ENCODE measurements around the gene ADIG. TPM values are rescaled to one million over a fixed set of nuclear protein-coding genes. Genes with fewer than 3 reads are reported as not detected.

Gene ADIG
- total and polyA plus RNA-seq, 7 experiments from 2014 or later: 0.65 TPM; not detected in 6

GRCh38 chr20:38617011-38617829 is 36.2 kb downstream of the ADIG start:
- H3K4me3 Mint-ChIP-seq: no peak overlapping the region
- H3K27ac Mint-ChIP-seq: peak overlapping the region in 1 of 9 donors; percentile 56
- CTCF ChIA-PET: no interaction called here
- peaks cover 20 to 55% (median 27%) of the 10 kb centered on the region in 5 donors for H3K27me3 Mint-ChIP-seq
- Histone ChIP-seq H3K27ac (ENCODE audit: low read depth, low read length) (no peak overlapping the region), H3K4me1 (ENCODE audit: control insufficient read depth in 2 of 2, insufficient read depth in 2 of 2, low read length in 2 of 2) (no peaks in the 10 kb centered on the region), H3K4me3 (ENCODE audit: low read length) (no peak overlapping the region), H3K27me3 (ENCODE audit: control insufficient read depth in 2 of 2, insufficient read depth in 2 of 2, low read length in 2 of 2) (no peaks in the 10 kb centered on the region), H3K9me3 (ENCODE audit: control insufficient read depth in 2 of 3, low read length in 3 of 3) (no peaks in the 10 kb centered on the region), H3K36me3 (ENCODE audit: control insufficient read depth in 2 of 3, insufficient read depth in 3 of 3, low read length in 3 of 3) (no peaks in the 10 kb centered on the region)
- ATAC-seq (no peak), DNase-seq (no peak)
- POLR2A ChIA-PET: interaction anchor here (0.6 kb wide), 1 partner anchor 148 kb away, joined by 3 read pairs; no protein-coding TSS in a partner anchor
- H3K4me1 Mint-ChIP-seq: no peaks in the 10 kb centered on the region
- no peaks in the 10 kb centered on the region for H3K36me3 Mint-ChIP-seq
- H3K9me3 Mint-ChIP-seq: no peaks in the 10 kb centered on the region
- intact Hi-C loops (cut with micrococcal nuclease): no loop called here

GRCh38 chr20:38617830-38618196 is 36.8 kb downstream of the ADIG start:
- H3K4me1 ChIP-seq (ENCODE audit: control insufficient read depth in 2 of 2, insufficient read depth in 2 of 2, low read length in 2 of 2): no peaks in the 10 kb centered on the region
- Mint-ChIP-seq H3K9me3 (no peaks in the 10 kb centered on the region), H3K36me3 (no peaks in the 10 kb centered on the region), H3K4me1 (no peaks in the 10 kb centered on the region), H3K27me3 (peaks cover 17 to 49% (median 22%) of the 10 kb centered on the region in 5 donors), H3K27ac (no peak overlapping the region), H3K4me3 (no peak overlapping the region)
- DNase-seq (no peak), ATAC-seq (no peak)
- intact Hi-C loops (cut with micrococcal nuclease): no loop called here
- H3K4me3 ChIP-seq (ENCODE audit: low read length): no peak overlapping the region
- CTCF ChIA-PET: no interaction called here
- no peaks in the 10 kb centered on the region for H3K27me3 ChIP-seq (ENCODE audit: control insufficient read depth in 2 of 2, insufficient read depth in 2 of 2, low read length in 2 of 2)
- H3K9me3 ChIP-seq (ENCODE audit: control insufficient read depth in 2 of 3, low read length in 3 of 3): no peaks in the 10 kb centered on the region
- H3K27ac ChIP-seq (ENCODE audit: low read depth, low read length): no peak overlapping the region
- no peaks in the 10 kb centered on the region for H3K36me3 ChIP-seq (ENCODE audit: control insufficient read depth in 2 of 3, insufficient read depth in 3 of 3, low read length in 3 of 3)
- POLR2A ChIA-PET: interaction anchor here (0.6 kb wide), 1 partner anchor 149 kb away, joined by 3 read pairs; no protein-coding TSS in a partner anchor

GRCh38 chr20:38620441-38620840 is 39.4 kb downstream of the ADIG start:
- Histone ChIP-seq H3K27me3 (ENCODE audit: control insufficient read depth in 2 of 2, insufficient read depth in 2 of 2, low read length in 2 of 2) (no peaks in the 10 kb centered on the region), H3K36me3 (ENCODE audit: control insufficient read depth in 2 of 3, insufficient read depth in 3 of 3, low read length in 3 of 3) (no peaks in the 10 kb centered on the region), H3K4me1 (ENCODE audit: control insufficient read depth in 2 of 2, insufficient read depth in 2 of 2, low read length in 2 of 2) (no peaks in the 10 kb centered on the region), H3K27ac (ENCODE audit: low read depth, low read length) (no peak overlapping the region), H3K9me3 (ENCODE audit: control insufficient read depth in 2 of 3, low read length in 3 of 3) (no peaks in the 10 kb centered on the region), H3K4me3 (ENCODE audit: low read length) (no peak overlapping the region)
- Mint-ChIP-seq H3K27ac (no peak overlapping the region), H3K4me3 (no peak overlapping the region), H3K4me1 (no peaks in the 10 kb centered on the region), H3K36me3 (peaks cover 0 to 4% (median 0%) of the 10 kb centered on the region in 5 donors), H3K27me3 (peaks cover 18 to 34% (median 21%) of the 10 kb centered on the region in 5 donors), H3K9me3 (peaks cover 0 to 12% (median 0%) of the 10 kb centered on the region in 11 donors)
- CTCF ChIA-PET: no interaction called here
- no peak for ATAC-seq
- intact Hi-C loops (cut with micrococcal nuclease): no loop called here
- DNase-seq: no peak
- POLR2A ChIA-PET: no interaction called here

- DNase-seq (no peak), ATAC-seq (no peak)
- Histone ChIP-seq H3K9me3 (ENCODE audit: control insufficient read depth in 2 of 3, low read length in 3 of 3) (no peaks in the 10 kb centered on the region), H3K4me3 (ENCODE audit: low read length) (no peak overlapping the region), H3K27ac (ENCODE audit: low read depth, low read length) (no peak overlapping the region), H3K27me3 (ENCODE audit: control insufficient read depth in 2 of 2, insufficient read depth in 2 of 2, low read length in 2 of 2) (no peaks in the 10 kb centered on the region), H3K36me3 (ENCODE audit: control insufficient read depth in 2 of 3, insufficient read depth in 3 of 3, low read length in 3 of 3) (no peaks in the 10 kb centered on the region), H3K4me1 (ENCODE audit: control insufficient read depth in 2 of 2, insufficient read depth in 2 of 2, low read length in 2 of 2) (no peaks in the 10 kb centered on the region)
- Mint-ChIP-seq H3K27ac (no peak overlapping the region), H3K9me3 (peaks cover 0 to 12% (median 0%) of the 10 kb centered on the region in 11 donors), H3K36me3 (peaks cover 0 to 4% (median 0%) of the 10 kb centered on the region in 5 donors), H3K4me1 (no peaks in the 10 kb centered on the region), H3K4me3 (no peak overlapping the region), H3K27me3 (peaks cover 7 to 18% (median 14%) of the 10 kb centered on the region in 5 donors)
- CTCF ChIA-PET: no interaction called here
- POLR2A ChIA-PET: no interaction called here
- intact Hi-C loops (cut with micrococcal nuclease): no loop called here
These were observed 42.1 kb downstream of the ADIG start for GRCh38 chr20:38623061-38623460.

- Mint-ChIP-seq H3K9me3 (peaks cover 0 to 12% (median 0%) of the 10 kb centered on the region in 11 donors), H3K27ac (no peak overlapping the region), H3K36me3 (peaks cover 0 to 4% (median 0%) of the 10 kb centered on the region in 5 donors), H3K4me1 (no peaks in the 10 kb centered on the region), H3K4me3 (no peak overlapping the region), H3K27me3 (peaks cover 3 to 18% (median 9%) of the 10 kb centered on the region in 5 donors)
- Histone ChIP-seq H3K36me3 (ENCODE audit: control insufficient read depth in 2 of 3, insufficient read depth in 3 of 3, low read length in 3 of 3) (no peaks in the 10 kb centered on the region), H3K4me1 (ENCODE audit: control insufficient read depth in 2 of 2, insufficient read depth in 2 of 2, low read length in 2 of 2) (no peaks in the 10 kb centered on the region), H3K4me3 (ENCODE audit: low read length) (no peak overlapping the region), H3K27me3 (ENCODE audit: control insufficient read depth in 2 of 2, insufficient read depth in 2 of 2, low read length in 2 of 2) (no peaks in the 10 kb centered on the region), H3K27ac (ENCODE audit: low read depth, low read length) (no peak overlapping the region), H3K9me3 (ENCODE audit: control insufficient read depth in 2 of 3, low read length in 3 of 3) (no peaks in the 10 kb centered on the region)
- no peak for DNase-seq
- intact Hi-C loops (cut with micrococcal nuclease): no loop called here
- ChIA-PET POLR2A (no interaction called here), CTCF (no interaction called here)
- ATAC-seq: no peak
These were observed 43.1 kb downstream of the ADIG start for GRCh38 chr20:38624084-38624483.

GRCh38 chr20:38625896-38626295 is 44.9 kb downstream of the ADIG start:
- H3K9me3 Mint-ChIP-seq: peaks cover 0 to 12% (median 0%) of the 10 kb centered on the region in 11 donors
- ATAC-seq (no peak), DNase-seq (no peak)
- H3K4me1 Mint-ChIP-seq: no peaks in the 10 kb centered on the region
- ChIA-PET POLR2A (no interaction called here), CTCF (no interaction called here)
- no peak overlapping the region for H3K4me3 Mint-ChIP-seq
- H3K9me3 ChIP-seq (ENCODE audit: control insufficient read depth in 2 of 3, low read length in 3 of 3): no peaks in the 10 kb centered on the region
- no peaks in the 10 kb centered on the region for H3K36me3 ChIP-seq (ENCODE audit: control insufficient read depth in 2 of 3, insufficient read depth in 3 of 3, low read length in 3 of 3)
- intact Hi-C loops (cut with micrococcal nuclease): no loop called here
- no peak overlapping the region for H3K4me3 ChIP-seq (ENCODE audit: low read length)
- H3K27ac ChIP-seq (ENCODE audit: low read depth, low read length): no peak overlapping the region
- no peaks in the 10 kb centered on the region for H3K4me1 ChIP-seq (ENCODE audit: control insufficient read depth in 2 of 2, insufficient read depth in 2 of 2, low read length in 2 of 2)
- H3K36me3 Mint-ChIP-seq: peaks cover 0 to 4% (median 0%) of the 10 kb centered on the region in 5 donors
- H3K27me3 ChIP-seq (ENCODE audit: control insufficient read depth in 2 of 2, insufficient read depth in 2 of 2, low read length in 2 of 2): no peaks in the 10 kb centered on the region
- peaks cover 0 to 12% (median 10%) of the 10 kb centered on the region in 5 donors for H3K27me3 Mint-ChIP-seq
- no peak overlapping the region for H3K27ac Mint-ChIP-seq

All from naive thymus-derived CD4-positive, alpha-beta T cell (primary cell).